Neural progenitor cell (in vitro differentiated cells): ENCODE measurements around the gene PPP1R13L.

Source experiments
- CTCF ChIP-seq: fragments of 200-600 bp; sonication (generic); IDR thresholded peaks from 2 replicates; pipeline ENCODE4 v1.5.1; 2017; ENCODE audit warnings: antibody characterized with exemption, mild to moderate bottlenecking
- EZH2 ChIP-seq: fragments of 200-600 bp; sonication (generic); IDR thresholded peaks from 2 replicates; pipeline ENCODE4 v1.6.1; 2017; ENCODE audit warnings: antibody characterized with exemption, mild to moderate bottlenecking, moderate library complexity

GRCh38 chr19:45385392-45386221 lies 19.3 kb downstream of the PPP1R13L start:
- TF ChIP-seq CTCF (no peak), EZH2 (peak; percentile 54)
